NCI-H510A (cell line): ENCODE measurements around the gene CTNNBL1.

Experiments used
- DNase-seq: peaks from one replicate; lab custom pipeline; 2025; lab: John Stamatoyannopoulos, UW

CTNNBL1 gene

DNA sequence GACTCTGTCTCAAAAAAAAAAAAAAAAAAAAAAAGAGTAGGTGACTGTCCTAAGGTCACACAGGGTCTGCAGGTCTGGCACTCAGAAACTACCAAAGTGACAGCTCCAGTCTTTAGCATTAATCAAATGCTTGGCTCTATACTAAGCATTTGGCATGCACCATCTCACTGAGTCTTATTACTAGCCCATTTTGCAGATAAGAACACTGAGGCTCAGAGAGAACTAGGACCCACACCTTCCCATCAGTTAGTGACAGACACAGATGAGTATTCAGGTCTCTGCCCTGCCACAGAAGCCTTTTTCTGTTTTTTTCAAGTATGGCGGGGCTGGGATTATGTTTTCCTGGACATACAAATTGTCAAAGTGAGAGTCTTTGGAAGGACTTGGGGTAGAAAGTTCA, 186.0 kb downstream of the CTNNBL1 start:
- no peak for DNase-seq

DNA sequence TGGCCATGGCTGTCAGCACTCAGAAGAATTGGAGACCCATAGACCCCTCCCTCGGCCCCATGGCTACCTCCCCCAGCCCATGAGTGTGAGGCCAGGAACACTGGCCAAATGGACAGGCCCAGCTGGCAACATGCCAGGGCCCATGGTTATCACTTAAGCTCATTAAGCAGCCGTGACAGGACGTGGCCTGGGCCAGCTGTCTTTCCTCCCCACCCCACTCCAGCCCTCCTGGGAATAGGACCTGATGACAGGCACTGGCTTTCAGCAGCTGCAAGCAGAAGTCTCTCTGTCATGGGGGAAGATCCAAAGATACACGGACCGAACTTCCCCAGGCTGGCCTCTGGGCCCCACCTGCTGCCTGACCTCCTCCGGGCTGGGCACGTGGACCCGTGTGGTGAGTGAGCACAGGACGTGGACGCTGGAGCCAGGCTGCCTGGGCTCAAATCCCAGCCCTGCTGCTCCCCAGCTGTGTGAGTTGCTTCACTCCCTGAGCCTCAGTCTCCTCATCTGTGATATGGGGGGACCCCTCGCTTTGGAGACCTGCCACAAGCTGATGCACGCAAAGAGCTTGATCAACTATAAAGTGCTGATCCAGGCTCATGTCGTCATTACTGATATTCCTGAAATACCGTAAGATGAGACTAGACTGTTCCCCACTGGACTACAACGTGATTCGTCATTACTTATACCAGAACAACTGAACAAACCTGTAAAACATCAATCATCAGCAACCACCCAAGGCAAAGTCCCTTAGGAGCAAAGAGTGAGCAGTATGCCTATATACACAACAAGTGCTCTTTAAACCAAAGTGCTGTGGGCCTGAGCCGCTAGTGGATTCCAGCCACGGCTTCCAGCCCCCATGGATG, 187.1 kb downstream of the CTNNBL1 start:
- peak; percentile 14 for DNase-seq

DNA sequence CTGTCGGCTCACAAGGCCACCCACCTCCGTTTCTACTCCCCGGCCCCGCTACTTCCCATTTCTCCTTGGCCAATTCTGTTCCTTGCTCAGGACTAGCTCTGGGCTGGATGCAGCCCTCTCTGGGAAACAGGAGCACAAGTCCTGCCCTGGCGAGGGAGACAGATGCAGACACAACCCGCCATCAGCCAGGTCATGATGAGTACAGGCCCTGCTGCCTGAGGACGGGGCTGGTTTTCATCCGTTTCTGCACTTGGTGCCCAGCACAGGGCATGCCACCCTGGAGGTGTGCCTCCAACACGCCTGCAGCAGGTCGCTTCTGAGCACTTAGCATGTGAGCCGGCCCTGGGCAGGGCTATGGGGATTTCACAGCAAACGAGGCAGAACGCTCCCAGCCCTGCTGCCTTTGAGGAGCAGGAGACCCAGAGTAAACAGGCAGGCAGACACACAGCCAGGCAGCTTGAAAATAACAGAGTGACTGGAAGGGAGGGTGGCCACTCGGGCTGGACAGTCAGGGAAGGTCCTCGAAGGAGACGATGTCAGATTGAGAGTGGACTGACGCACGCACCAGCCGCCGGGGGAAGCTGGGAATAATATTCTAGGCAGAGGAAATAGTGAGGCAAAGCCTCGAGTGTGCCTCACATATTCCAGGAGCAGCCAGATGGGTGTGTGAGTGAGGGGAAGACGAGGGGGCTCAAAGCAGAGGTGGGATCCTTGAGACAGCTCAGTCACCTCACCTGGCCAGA, 187.9 kb downstream of the CTNNBL1 start:
- no peak for DNase-seq

DNA sequence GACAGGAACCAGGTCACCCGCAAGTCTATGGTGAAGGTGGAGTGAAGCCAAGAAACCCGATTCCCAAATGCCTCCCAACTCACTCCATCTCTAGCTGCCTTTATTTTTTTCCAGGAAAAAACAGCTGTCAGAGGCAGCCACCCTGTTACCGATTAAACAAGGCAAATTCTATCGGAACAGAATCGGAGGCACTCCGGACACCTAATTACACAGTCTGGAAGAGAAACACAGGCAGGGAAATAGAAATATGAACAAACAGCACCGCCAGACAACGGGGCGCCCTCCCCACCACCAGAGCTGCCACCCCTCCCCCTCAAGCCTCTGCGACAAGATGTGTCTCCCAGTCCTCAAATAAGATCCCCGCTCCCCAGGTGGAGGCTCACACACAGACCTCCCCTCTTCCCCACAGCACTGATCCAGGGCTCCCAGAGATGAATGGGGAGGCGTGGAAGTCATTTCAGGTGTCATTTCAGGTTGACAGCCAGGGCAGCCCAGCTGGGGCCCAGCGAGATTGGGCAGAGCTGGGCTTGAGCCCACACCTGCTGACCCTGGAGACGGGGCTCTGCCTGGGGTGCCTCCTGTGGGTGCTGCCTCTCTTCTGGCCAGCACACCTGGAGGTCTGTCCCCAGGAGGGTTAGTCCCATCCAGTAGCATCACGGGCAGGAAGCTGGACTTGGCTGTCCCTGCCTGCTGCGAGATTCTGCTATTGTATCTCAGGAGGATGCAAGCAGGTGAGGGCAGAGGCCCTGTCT, 189.3 kb downstream of the CTNNBL1 start:
- no peak for DNase-seq

DNA sequence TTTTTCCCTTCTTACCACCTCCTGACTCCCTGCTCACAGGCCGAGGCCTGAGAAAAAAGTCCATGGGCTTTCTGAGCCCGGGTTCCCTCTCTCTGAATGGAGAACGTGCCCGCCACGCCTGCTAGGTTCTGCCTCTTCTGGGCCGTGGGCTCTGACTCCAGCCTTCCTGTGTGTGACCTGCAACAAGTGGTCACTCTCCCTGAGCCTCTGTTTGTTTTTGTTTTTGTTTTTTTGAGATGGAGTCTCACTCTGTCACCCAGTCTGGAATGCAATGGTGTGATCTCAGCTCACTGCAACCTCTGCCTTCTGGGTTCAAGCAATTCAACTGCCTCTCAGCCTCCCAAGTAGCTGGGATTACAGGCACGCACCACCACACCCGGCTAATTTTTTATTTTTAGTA, 191.2 kb downstream of the CTNNBL1 start:
- no peak for DNase-seq

DNA sequence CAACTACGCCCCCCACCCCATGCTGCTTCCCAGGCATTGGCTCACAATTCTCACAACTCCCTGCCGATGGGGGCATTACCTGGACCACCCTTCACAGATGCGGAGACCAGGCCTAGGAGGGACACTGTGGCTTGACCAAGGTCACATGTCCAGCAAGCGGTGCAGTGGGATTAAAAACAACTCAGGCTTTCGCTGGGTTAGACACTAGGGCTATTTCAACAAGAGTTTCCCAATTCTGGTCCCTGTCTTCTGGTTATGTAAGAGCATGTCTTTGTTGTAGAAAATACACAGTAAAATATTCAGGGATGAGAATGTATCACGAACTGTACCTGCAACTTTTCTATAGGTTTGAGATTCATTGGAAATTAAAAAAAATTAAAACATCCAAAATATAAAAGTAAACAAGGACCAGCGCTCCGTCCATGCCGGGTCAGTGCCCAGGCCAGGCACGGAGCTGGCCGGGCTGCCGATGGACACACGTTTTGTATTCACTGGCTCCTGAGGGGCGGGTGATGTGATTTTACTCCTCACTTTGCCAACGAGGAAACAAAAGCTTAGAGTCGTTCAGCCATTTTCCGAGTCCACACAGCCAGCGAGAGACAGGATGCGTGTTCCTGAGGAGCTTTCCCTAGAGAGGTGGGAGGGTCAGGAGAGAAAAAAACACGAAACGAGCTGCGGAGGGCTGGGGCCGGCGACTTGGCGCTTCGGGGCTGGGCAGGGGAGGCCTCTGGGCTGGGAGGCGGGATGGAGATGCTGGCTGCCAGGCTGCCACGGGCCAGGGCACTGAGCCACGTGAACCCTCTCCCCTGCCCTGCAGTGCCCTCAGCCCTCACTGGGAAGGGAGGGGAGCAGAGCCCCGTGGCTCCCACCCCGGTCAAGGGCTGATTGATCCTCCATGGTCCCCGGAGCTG, 192.0 kb downstream of the CTNNBL1 start:
- no peak for DNase-seq

DNA sequence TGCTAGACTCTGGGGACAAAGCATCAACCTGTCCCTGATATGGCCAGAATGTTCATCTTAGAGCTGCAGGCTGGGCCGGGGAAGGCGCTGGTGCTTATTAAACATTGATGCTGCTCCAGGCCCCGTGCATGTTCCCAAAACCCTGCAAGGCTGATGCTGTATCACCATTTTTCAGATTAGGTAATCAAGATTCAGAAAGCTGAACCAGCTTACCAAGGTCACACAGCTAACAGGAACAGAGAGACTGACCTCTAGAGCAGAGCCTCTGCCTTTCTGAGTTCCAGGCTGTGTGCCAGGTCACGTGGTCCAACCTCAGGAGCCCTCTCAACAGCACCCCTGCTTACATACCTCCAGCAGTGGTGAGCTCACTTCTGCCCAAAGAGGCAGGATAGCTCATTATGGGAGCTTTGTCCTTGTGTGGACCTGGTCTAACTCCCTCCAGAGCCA, 193.0 kb downstream of the CTNNBL1 start:
- no peak for DNase-seq

DNA sequence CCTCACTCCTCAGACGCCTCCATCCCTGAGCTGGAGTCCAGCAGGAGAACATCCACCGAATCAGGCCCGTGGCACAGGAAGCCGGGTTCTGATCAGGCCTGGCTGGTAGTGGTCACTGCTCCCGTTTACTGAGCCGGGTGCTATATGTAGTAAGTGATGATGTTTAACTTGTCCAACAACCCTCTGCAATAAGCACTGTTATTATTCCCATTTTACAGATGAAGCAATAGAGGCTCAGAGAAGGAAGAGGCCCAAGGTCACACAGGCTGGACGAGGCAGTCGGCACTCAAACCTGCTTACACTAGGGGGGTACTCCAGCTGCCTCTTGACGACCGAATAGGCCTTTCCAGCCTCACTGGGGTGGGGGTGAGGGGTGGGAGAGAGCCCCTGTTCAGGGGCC, 194.8 kb downstream of the CTNNBL1 start:
- DNase-seq: no peak

DNA sequence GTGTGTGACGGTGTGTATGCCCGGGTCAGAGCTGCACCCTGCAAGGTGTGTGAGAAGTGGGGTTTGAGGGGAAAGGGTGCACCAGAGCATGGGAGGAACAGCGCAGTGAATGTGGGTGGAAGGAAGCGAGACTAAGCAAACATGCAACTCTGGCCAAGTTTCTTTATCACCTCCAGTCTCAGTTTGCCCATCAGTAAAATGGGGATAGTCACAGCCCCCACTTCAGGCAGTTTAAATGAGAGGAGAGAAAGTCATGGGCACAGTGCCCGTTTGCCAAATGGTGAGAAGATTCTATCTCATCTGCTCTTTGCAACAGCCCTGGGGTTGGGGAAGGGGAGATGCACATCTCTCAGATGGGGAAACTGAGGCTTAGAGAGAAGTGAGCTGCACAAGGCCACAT, 196.3 kb downstream of the CTNNBL1 start:
- DNase-seq: no peak

DNA sequence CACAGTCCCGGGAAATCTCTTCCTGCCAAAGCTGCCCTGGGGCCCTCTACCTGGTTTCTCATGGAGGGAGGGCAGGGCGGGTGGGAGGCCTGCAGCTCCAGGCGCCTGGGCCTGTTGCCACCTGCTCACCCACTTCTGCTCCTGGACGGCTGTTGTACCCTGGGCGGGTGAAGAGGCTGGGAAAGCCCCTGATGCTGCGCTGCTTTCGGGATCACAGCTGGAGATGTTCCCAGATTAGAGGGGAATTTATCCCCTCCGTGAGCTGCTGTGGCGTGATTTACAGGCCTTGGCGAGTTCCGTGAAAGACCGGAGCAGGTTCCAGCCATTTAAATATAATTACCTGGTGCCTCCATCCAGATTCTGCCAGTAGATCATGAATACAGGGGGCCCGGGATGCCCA, 196.8 kb downstream of the CTNNBL1 start:
- no peak for DNase-seq

DNA sequence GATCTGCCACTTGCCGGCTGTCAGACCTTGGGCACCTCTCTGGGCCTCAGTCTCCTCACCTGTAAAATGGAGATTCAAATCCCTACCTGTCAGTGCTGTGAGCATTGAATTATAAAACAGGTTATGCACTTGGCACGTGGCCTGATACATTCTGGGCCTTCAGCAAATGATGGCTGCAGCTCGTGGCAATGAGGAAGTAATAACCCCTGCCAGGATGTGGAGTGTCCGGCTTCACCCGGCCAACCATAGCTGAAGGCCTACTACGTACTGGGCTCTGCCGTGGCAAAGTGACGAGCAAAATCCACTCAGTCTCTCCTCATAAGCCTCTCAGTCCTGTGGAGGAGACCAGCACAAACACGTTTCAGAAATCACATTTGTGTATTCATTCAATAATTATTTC, 198.2 kb downstream of the CTNNBL1 start:
- DNase-seq: no peak

DNA sequence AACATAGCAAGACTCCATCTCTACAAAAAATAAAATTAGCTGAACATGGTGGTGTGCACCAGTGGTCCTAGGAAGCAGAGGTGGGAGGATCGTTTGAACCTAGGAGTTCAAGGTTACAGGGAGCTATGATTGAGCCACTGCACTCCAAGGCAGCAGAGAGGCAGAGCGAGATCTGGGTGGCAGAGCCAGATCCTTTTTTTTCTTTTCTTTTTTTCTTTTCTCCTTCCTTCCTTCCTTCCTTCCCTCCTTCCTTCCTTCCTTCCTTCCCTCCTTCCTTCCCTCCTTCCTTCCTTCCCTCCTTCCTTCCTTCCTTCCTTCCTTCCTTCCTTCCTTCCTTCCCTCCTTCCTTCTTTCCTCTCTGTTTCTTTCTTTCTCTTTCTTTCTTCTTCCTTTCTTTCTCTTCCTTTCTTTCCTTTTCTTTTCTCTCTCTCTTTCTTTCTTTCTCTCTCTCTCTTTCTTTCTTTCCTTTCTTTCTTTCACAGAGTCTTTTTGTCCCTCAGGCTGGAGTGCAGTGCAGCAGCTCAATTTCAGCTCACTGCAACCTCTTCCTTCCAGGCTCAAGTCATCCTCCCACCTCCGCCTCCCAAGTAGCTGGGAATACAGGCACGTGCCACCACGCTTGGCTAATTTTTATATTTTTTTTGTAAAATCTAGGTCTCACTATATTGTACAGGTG, 199.9 kb downstream of the CTNNBL1 start:
- no peak for DNase-seq

DNA sequence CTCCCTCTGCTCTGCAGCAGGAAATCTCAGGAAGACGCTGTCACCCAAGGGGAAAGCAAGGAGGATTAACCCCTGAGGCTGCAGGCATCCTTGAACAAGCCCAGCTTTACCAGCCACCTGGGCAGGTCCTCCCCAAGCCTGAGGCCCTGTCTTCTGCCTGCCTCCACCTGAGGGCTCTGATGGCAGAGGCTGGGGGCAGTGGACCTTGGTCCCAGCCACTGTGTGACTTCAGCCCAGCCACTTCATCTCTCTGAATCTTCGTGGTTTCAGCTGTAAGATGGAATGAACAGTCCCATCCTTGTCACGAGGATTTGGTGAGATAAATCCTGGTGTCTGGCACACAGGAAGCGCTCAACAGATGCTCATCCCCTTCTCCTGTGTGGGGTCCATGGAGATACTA, 200.6 kb downstream of the CTNNBL1 start:
- DNase-seq: no peak

DNA sequence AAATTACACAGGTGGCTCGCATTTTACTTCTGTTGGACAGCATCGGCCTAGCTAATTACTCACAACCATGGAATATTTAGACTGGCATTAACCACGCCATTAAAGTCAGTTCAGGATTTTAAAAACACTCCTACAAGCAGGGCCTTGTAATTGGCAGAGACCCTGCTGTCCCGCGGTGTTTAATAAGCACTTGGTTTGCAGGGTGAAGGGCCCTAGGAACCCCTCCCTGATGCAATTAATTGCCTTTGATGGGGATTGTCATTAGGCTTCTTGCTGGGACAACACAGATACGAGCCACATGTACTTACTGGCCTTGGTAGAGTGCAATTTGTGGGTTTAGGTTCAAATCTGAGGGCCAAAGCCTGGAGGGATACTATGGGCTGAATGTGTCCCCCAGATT, 201.3 kb downstream of the CTNNBL1 start:
- DNase-seq: no peak

DNA sequence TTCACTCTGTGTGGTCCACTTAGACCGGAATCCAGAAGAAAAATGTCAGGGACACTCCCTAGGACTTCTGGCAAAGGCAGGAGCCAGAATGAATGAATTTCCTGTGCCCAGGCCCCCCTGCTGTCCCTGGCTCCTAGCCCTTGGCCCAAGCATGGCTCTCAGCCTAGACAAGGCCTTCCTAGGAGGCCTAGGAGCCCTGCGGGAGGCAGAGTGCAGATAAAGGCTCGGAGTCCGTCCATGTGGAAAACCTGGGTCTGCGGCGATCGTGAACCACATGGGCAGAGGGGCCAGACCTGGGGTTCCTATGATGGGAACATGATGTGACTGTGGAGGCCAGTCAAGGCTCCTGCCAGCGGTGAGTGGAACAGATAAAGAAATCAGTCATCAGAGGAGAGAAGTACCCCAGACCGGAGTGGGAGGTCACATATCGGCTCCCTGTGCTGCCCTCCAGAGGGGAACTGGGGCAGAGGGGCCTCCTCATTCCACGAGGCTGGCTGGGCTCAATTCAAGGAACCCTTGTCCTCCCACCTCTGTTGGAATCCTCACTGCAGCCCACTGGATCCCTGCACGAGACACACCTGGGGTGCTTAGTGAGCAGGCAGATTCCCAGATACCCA, 203.2 kb downstream of the CTNNBL1 start:
- DNase-seq: no peak

DNA sequence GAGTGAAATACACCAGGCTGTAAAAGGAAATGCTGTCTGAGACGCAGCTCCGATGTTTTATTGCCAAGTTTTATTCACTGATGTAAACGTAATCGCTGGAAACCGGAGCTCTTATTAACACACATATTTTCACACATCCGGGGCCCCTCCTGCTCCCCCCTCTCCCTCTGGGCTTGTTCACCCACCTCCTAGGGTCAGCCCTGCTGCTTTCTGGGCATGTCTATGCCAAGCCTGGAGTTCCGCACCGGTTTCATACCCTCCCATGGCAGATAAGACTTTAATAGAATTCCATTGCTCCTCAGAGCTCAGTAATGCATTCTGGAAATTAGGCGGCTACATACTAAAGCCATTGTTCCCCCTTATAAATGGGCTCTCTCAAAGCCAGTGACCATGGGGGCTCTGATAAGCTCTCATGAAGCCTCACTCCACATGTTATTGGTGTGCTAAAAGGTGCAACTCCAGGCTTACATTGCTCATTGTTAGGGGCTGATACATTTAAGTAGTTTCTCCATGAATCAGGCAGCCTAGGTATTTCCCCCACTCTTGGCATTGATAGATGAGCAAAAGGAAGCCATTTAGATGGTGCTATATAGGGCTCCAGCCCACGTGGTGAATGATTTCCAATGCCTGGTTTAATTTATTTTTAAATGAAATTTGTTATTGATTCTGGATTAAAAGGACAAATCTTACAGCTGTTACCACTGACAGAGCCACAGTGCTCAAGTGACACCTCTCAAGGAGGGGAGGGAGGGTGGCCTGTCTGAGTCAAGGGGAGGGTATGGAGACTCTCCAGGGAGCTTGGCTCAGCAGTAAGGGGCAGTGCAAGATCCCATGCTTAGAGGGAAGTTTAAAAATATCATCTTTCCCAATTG, 204.6 kb downstream of the CTNNBL1 start:
- no peak for DNase-seq

DNA sequence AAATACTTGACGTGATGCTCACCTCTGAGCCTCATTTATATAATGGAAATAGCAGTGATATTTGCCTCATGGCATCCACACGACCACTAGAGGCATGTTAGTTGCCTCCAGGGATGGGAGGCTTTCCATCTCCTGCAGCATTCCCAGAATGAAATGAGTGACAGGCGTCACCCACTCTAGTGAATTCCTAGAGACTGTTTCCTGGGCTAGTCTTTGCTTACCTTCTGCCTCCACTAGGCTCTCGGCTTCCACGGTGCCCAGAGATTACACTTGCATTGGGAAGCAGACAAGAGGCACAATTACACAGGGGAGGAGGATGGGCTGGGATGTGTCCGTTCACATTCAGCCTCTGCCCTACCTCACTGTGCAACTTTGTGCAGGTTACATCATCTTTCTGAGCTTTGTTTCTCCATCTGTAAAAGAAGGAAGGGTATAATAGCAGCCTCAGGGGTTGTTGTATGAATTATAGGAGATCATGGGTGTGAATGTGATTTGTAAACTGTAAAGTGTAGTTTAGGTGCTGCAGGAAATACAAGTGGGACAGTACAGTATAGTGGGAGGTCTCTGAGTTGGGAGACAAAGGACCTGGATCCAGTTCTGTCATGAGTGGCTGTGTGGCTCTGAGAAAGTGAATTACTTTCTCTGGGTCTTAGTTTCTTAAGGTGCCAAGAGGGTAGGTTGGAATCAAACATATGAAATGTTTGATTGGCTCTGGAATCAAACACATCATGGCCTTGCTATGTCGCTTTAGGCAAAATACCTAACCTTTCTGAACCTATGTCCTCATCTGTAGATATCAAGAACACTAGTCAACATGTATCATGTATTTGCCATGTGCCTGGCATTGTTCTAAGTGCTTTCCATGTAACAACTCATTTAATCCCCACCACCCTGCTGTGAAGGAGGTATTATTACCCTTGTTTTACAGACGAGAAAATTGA, 205.5 kb downstream of the CTNNBL1 start:
- no peak for DNase-seq

DNA sequence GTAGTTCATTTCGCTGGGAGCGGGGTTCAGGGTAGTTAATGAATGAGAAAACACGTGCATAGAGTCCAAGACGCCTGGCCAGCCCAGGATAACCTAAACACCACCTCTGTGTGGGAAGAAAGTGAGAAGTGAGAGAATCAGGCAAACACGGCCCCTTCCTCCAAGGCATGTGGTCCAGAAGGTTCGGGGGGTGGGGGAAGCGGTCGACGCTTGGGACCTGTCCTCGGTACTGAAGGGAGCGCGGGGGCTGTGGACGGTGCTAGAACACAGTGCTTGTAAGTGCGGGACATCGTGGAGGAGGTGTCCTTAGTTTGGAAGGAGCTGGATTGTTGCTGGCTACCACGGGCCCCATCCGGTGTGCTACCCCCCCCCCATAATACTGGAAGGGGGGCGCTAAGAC, 207.4 kb downstream of the CTNNBL1 start:
- no peak for DNase-seq
